HL-60 (cell line): ENCODE data around the gene DPAGT1.

ENCODE experiments used
- POLR2AphosphoS5 ChIP-seq: IDR thresholded peaks from 2 replicates; pipeline ENCODE4 v1.6.1; 2012; ENCODE audit warnings: low read depth
- TF ChIP-seq, protein P1 (sequence below): IDR thresholded peaks from one replicate; pipeline ENCODE4 v1.5.1; 2011; ENCODE audit warnings: low read length, control low read depth, inconsistent platforms; ENCODE audit not compliant: insufficient read depth

DNA sequence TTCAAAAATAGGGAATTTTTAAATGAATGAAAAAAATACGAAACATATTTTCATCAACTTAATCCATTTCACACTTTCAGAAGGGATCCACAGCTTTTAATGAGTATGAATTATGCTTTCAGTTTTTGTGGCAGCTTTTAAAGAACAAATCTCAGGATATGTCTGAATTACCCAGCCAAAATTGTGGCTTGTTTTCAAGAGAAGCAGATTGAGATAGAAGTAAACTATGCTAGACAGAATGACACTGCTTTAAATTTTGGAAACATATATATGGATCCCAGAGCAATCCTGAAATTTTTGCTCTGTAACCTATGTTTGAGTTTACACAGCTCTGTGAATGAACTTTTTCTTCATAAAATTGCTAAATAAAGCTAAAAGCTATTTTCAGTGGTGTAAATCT is 17.3 kb upstream of the DPAGT1 start:
- TF ChIP-seq POLR2AphosphoS5 = no peak
- TF ChIP-seq, protein P1, sequence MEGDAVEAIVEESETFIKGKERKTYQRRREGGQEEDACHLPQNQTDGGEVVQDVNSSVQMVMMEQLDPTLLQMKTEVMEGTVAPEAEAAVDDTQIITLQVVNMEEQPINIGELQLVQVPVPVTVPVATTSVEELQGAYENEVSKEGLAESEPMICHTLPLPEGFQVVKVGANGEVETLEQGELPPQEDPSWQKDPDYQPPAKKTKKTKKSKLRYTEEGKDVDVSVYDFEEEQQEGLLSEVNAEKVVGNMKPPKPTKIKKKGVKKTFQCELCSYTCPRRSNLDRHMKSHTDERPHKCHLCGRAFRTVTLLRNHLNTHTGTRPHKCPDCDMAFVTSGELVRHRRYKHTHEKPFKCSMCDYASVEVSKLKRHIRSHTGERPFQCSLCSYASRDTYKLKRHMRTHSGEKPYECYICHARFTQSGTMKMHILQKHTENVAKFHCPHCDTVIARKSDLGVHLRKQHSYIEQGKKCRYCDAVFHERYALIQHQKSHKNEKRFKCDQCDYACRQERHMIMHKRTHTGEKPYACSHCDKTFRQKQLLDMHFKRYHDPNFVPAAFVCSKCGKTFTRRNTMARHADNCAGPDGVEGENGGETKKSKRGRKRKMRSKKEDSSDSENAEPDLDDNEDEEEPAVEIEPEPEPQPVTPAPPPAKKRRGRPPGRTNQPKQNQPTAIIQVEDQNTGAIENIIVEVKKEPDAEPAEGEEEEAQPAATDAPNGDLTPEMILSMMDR = no peak
